ENCODE measurements around the gene PRSS57. TPM values are rescaled to one million over a fixed set of nuclear protein-coding genes. Genes with fewer than 3 reads are reported as not detected.
A peak's percentile ranks its signal among the peaks of the same experiment; 100 is the strongest.
"Not testable (repeated sequence)": the region's sequence is repeated elsewhere in the genome, so short reads cannot be mapped to it uniquely, and the experiment has no call there.

The PRSS57 gene
- total and polyA plus RNA-seq, 2 of the 13 experiments (the other 11 are each of a cell fraction or from before 2014, with no cell fraction given) = 0.12 TPM; not detected in 1

GRCh38 chr19:740816-741505 is 45.7 kb upstream of the PRSS57 start (continued):
- not testable (repeated sequence) for TF ChIP-seq USF2 (IDR thresholded peaks at IDR 0.05; ENCODE audit: low read depth, low read length)
- 0 out of 2 replicates have a peak, but pooled peaks have one; percentile 26 for TF ChIP-seq USF2 (CRISPR knock-in tag; IDR thresholded peaks at IDR 0.05; ENCODE audit: borderline replicate concordance)
- peak; percentile 90 for TF ChIP-seq ZMYM3 (CRISPR knock-in tag; IDR thresholded peaks at IDR 0.05)

GRCh38 chr19:739998-740715 is 44.9 kb upstream of the PRSS57 start:
- peak; percentile 69 for DNase-seq (ENCODE audit: low spot score)
- Histone ChIP-seq H4K20me1 (ENCODE audit: insufficient read depth, low read length) (no peaks in the 10 kb centered on the region), H3K4me3 (replicated peaks in 1 of 3; ENCODE audit: insufficient read depth in 1 of 3, low read depth in 2 of 3, low read length in 3 of 3) (peak overlapping the region in 2 of 3 experiments; percentile 20 to 59; a peak in 4 of 6 replicates), H2AFZ (ENCODE audit: low read length) (no peak overlapping the region), H3K4me2 (ENCODE audit: low read depth, low read length) (peak overlapping the region; percentile 54), H3K9ac (ENCODE audit: insufficient read depth, low read depth, low read length) (peak overlapping the region; percentile 52), H3K36me3 (replicated peaks in 1 of 2; ENCODE audit: control insufficient read depth in 1 of 2, insufficient read depth in 2 of 2, low read length in 2 of 2) (no peaks in the 10 kb centered on the region), H3K27me3 (ENCODE audit: control insufficient read depth in 1 of 2, insufficient read depth in 2 of 2, low read length in 2 of 2) (no peaks in the 10 kb centered on the region), H3K9me3 (ENCODE audit: low read length) (no peaks in the 10 kb centered on the region), H3K79me2 (ENCODE audit: insufficient read depth, low read length) (no peaks in the 10 kb centered on the region), H3K27ac (ENCODE audit: extremely low read length, insufficient read depth, low read length) (peak overlapping the region; percentile 88), H3K4me1 (ENCODE audit: insufficient read depth, low read length) (peaks cover 55% of the 10 kb centered on the region)
- ChIA-PET CTCF (ENCODE audit: low intra/inter-chr PET ratio, low total read pairs) (interaction anchor here (1.7 kb wide), 1 partner anchor 75 kb away, joined by 3 read pairs; no protein-coding TSS in a partner anchor), POLR2A (interaction anchor here (0.7 to 5.3 kb wide), 12 partner anchors 11 to 166 kb away, joined by 3 to 81 read pairs (median 7); partner anchors contain the start of genes MISP, PALM and RNF126)
- TSS peak; percentile 92 for BruUV-seq (replicated peaks)
- ATAC-seq = peak; percentile 52
- in situ Hi-C loops (cut with HindIII; ENCODE audit: extremely low pct_ligation_motif_present, low pct_unique_long_range_greater_than_20kb) = loop anchor here (10.0 kb wide), 1 partner anchor 155 kb away; the partner anchor contains the start of gene HCN2
- FAIRE-seq = peak; percentile 69
- 5% methylated on average over 9 of the region's 36 CpGs for WGBS (ENCODE audit: low lambda C conversion rate)
- intact Hi-C loops (cut with micrococcal nuclease; ENCODE audit: unreplicated experiment) = loop anchor here (2.0 kb wide), 1 partner anchor 13 kb away; no protein-coding TSS in a partner anchor
- peak; percentile 46; the same call in 1 of the 2 replicates for TF ChIP-seq CEBPG (CRISPR knock-in tag; IDR thresholded peaks at IDR 0.05)
- TF ChIP-seq, protein P1, sequence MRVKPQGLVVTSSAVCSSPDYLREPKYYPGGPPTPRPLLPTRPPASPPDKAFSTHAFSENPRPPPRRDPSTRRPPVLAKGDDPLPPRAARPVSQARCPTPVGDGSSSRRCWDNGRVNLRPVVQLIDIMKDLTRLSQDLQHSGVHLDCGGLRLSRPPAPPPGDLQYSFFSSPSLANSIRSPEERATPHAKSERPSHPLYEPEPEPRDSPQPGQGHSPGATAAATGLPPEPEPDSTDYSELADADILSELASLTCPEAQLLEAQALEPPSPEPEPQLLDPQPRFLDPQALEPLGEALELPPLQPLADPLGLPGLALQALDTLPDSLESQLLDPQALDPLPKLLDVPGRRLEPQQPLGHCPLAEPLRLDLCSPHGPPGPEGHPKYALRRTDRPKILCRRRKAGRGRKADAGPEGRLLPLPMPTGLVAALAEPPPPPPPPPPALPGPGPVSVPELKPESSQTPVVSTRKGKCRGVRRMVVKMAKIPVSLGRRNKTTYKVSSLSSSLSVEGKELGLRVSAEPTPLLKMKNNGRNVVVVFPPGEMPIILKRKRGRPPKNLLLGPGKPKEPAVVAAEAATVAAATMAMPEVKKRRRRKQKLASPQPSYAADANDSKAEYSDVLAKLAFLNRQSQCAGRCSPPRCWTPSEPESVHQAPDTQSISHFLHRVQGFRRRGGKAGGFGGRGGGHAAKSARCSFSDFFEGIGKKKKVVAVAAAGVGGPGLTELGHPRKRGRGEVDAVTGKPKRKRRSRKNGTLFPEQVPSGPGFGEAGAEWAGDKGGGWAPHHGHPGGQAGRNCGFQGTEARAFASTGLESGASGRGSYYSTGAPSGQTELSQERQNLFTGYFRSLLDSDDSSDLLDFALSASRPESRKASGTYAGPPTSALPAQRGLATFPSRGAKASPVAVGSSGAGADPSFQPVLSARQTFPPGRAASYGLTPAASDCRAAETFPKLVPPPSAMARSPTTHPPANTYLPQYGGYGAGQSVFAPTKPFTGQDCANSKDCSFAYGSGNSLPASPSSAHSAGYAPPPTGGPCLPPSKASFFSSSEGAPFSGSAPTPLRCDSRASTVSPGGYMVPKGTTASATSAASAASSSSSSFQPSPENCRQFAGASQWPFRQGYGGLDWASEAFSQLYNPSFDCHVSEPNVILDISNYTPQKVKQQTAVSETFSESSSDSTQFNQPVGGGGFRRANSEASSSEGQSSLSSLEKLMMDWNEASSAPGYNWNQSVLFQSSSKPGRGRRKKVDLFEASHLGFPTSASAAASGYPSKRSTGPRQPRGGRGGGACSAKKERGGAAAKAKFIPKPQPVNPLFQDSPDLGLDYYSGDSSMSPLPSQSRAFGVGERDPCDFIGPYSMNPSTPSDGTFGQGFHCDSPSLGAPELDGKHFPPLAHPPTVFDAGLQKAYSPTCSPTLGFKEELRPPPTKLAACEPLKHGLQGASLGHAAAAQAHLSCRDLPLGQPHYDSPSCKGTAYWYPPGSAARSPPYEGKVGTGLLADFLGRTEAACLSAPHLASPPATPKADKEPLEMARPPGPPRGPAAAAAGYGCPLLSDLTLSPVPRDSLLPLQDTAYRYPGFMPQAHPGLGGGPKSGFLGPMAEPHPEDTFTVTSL (CRISPR knock-in tag; IDR thresholded peaks at IDR 0.05; ENCODE audit: borderline replicate concordance) = peak; percentile 36; the same call in 1 of the 2 replicates
- TF ChIP-seq ATF2 (CRISPR knock-in tag; IDR thresholded peaks at IDR 0.05) = no peak
- no peak for TF ChIP-seq NCOR1 (IDR thresholded peaks at IDR 0.05; ENCODE audit: borderline replicate concordance, low read length)
- TF ChIP-seq SP2 (CRISPR knock-in tag; IDR thresholded peaks at IDR 0.05) = 0 out of 2 replicates have a peak, but pooled peaks have one; percentile 10
- TF ChIP-seq KDM4B (CRISPR knock-in tag; IDR thresholded peaks at IDR 0.05) = no peak

Measured in HepG2 (cell line).